ENCODE results near the gene PNPO.

The PNPO gene

GRCh38 chr17:47990962-47991731 is 49.8 kb downstream of the PNPO start:
- H3K4me3 ChIP-seq = no peak overlapping the region
- no peak overlapping the region for H3K27ac ChIP-seq

GRCh38 chr17:47992216-47992615 is 50.8 kb downstream of the PNPO start:
- Histone ChIP-seq H3K27ac (no peak overlapping the region), H3K4me3 (no peak overlapping the region)

- H3K27ac ChIP-seq = no peak overlapping the region
- no peak overlapping the region for H3K4me3 ChIP-seq
Measured at GRCh38 chr17:47993031-47993564, 51.7 kb downstream of the PNPO start.

GRCh38 chr17:47993964-47994363 is 52.6 kb downstream of the PNPO start:
- Histone ChIP-seq H3K4me3 (no peak overlapping the region), H3K27ac (no peak overlapping the region)

GRCh38 chr17:47994724-47995123 is 53.4 kb downstream of the PNPO start:
- Histone ChIP-seq H3K4me3 (no peak overlapping the region), H3K27ac (no peak overlapping the region)

GRCh38 chr17:47995241-47995935 is 54.0 kb downstream of the PNPO start:
- no peak overlapping the region for H3K27ac ChIP-seq

GRCh38 chr17:47996201-47996600 is 54.8 kb downstream of the PNPO start:
- Histone ChIP-seq H3K27ac (no peak overlapping the region), H3K4me3 (no peak overlapping the region)

More at GRCh38 chr17:47995241-47995935, 54.0 kb downstream of the PNPO start:
- H3K4me3 ChIP-seq = no peak overlapping the region

- H3K4me3 ChIP-seq = no peak overlapping the region
- H3K27ac ChIP-seq = no peak overlapping the region
Measured at GRCh38 chr17:47997586-47997985, 56.2 kb downstream of the PNPO start.

- H3K27ac ChIP-seq = no peak overlapping the region
- H3K4me3 ChIP-seq = no peak overlapping the region
Measured at GRCh38 chr17:47998044-47998443, 56.7 kb downstream of the PNPO start.
